ENCODE data around the gene FBXL7. TPM values are rescaled to one million over a fixed set of nuclear protein-coding genes. Genes with fewer than 3 reads are reported as not detected.

Gene FBXL7
- polyA plus RNA-seq, 3 donors, result not detected

DNA sequence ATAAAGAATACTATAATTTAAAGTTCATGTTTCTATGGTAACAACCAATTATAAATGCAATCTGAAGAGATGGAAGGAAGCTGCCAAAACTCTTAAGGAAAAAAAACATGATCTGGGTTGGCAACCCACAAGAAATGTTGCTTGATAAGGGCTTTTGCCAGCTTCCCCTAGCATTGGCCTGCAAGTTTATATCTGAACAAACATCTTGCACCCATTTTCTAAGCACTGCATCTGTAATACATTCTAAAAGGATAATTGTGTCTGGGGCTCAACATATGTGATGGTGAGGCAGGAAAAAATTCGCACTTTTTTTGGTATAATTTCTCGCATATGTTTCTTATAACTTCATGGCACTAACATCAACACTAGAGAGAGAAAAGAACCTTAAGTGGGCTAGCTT, 276.4 kb downstream of the FBXL7 start:
- Mint-ChIP-seq H3K9me3 (peaks cover 0 to 9% (median 2%) of the 10 kb centered on the region in 7 donors), H3K4me1 (no peaks in the 10 kb centered on the region), H3K36me3 (no peaks in the 10 kb centered on the region), H3K27me3 (ENCODE audit: low read depth in 3 of 3) (no peaks in the 10 kb centered on the region), H3K27ac (no peak overlapping the region), H3K4me3 (no peak overlapping the region)
- WGBS (ENCODE audit: insufficient coverage), result no CpG with 5 or more reads among the region's 2 CpGs
- Histone ChIP-seq H4K20me1 (ENCODE audit: insufficient read depth, low read length) (no peaks in the 10 kb centered on the region), H3K27me3 (ENCODE audit: control insufficient read depth in 2 of 2, insufficient read depth in 2 of 2, low read length in 2 of 2) (no peaks in the 10 kb centered on the region), H3K4me3 (replicated peaks in 1 of 3; ENCODE audit: low read depth in 2 of 3, low read length in 3 of 3) (no peak overlapping the region), H3K79me2 (ENCODE audit: insufficient read depth, low read length) (no peaks in the 10 kb centered on the region), H3K4me1 (ENCODE audit: control insufficient read depth in 1 of 2, insufficient read depth in 2 of 2, low read length in 2 of 2) (no peaks in the 10 kb centered on the region), H3K4me2 (replicated peaks; ENCODE audit: extremely low read depth, low read length, poor library complexity, severe bottlenecking) (no peak overlapping the region), H2AFZ (ENCODE audit: insufficient read depth, low read depth, low read length, poor library complexity, severe bottlenecking) (no peak overlapping the region), H3K9ac (ENCODE audit: insufficient read depth, low read length, poor library complexity, severe bottlenecking) (no peak overlapping the region), H3K9me3 (replicated peaks in 1 of 2; ENCODE audit: control insufficient read depth in 1 of 2, insufficient read depth in 1 of 2, low read length in 2 of 2) (peaks cover 15 to 21% of the 10 kb centered on the region in 2 donors), H3K36me3 (replicated peaks in 1 of 2; ENCODE audit: control insufficient read depth in 1 of 2, insufficient read depth in 2 of 2, low read length in 2 of 2) (no peaks in the 10 kb centered on the region), H3K27ac (ENCODE audit: low read depth in 1 of 2, low read length in 2 of 2) (no peak overlapping the region)
- TF ChIP-seq, protein P1, sequence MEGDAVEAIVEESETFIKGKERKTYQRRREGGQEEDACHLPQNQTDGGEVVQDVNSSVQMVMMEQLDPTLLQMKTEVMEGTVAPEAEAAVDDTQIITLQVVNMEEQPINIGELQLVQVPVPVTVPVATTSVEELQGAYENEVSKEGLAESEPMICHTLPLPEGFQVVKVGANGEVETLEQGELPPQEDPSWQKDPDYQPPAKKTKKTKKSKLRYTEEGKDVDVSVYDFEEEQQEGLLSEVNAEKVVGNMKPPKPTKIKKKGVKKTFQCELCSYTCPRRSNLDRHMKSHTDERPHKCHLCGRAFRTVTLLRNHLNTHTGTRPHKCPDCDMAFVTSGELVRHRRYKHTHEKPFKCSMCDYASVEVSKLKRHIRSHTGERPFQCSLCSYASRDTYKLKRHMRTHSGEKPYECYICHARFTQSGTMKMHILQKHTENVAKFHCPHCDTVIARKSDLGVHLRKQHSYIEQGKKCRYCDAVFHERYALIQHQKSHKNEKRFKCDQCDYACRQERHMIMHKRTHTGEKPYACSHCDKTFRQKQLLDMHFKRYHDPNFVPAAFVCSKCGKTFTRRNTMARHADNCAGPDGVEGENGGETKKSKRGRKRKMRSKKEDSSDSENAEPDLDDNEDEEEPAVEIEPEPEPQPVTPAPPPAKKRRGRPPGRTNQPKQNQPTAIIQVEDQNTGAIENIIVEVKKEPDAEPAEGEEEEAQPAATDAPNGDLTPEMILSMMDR (IDR thresholded peaks at IDR 0.05), result no peak
- DNase-seq, result no peak
- intact Hi-C loops (cut with micrococcal nuclease), result no loop called here

DNA sequence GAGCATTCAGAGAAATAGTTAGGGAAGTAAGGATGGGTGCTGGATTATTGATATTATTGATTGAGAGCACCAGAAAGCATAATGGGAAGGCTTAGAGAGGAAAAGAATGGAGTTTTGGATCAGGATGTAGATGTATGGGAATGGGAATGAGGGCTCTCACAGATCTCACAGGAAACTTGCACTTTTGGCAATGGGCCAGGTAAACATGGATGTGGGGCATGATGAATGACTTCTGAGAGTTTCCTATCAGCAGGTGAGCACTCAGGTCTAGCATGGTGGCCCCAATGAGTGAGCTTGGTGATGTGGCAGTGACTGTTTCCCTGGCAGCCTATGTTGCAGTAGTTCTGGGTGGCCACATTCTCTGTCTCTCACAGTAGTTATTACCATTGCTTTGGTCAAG, 283.8 kb downstream of the FBXL7 start:
- Histone ChIP-seq H2AFZ (ENCODE audit: insufficient read depth, low read depth, low read length, poor library complexity, severe bottlenecking) (no peak overlapping the region), H3K9me3 (replicated peaks in 1 of 2; ENCODE audit: control insufficient read depth in 1 of 2, insufficient read depth in 1 of 2, low read length in 2 of 2) (peaks cover 9 to 29% of the 10 kb centered on the region in 2 donors), H3K4me1 (ENCODE audit: control insufficient read depth in 1 of 2, insufficient read depth in 2 of 2, low read length in 2 of 2) (no peaks in the 10 kb centered on the region), H3K36me3 (replicated peaks in 1 of 2; ENCODE audit: control insufficient read depth in 1 of 2, insufficient read depth in 2 of 2, low read length in 2 of 2) (no peaks in the 10 kb centered on the region), H3K27me3 (ENCODE audit: control insufficient read depth in 2 of 2, insufficient read depth in 2 of 2, low read length in 2 of 2) (no peaks in the 10 kb centered on the region), H3K4me2 (replicated peaks; ENCODE audit: extremely low read depth, low read length, poor library complexity, severe bottlenecking) (no peak overlapping the region), H3K27ac (ENCODE audit: low read depth in 1 of 2, low read length in 2 of 2) (no peak overlapping the region), H3K79me2 (ENCODE audit: insufficient read depth, low read length) (no peaks in the 10 kb centered on the region), H3K9ac (ENCODE audit: insufficient read depth, low read length, poor library complexity, severe bottlenecking) (no peak overlapping the region), H3K4me3 (replicated peaks in 1 of 3; ENCODE audit: low read depth in 2 of 3, low read length in 3 of 3) (no peak overlapping the region), H4K20me1 (ENCODE audit: insufficient read depth, low read length) (no peaks in the 10 kb centered on the region)
- DNase-seq, result no peak
- Mint-ChIP-seq H3K9me3 (peaks cover 0 to 7% (median 2%) of the 10 kb centered on the region in 7 donors), H3K4me1 (no peaks in the 10 kb centered on the region), H3K4me3 (no peak overlapping the region), H3K27ac (no peak overlapping the region), H3K27me3 (ENCODE audit: low read depth in 3 of 3) (no peaks in the 10 kb centered on the region), H3K36me3 (no peaks in the 10 kb centered on the region)
- TF ChIP-seq, protein P1 (IDR thresholded peaks at IDR 0.05), result no peak
- intact Hi-C loops (cut with micrococcal nuclease), result no loop called here

Measured in CD14-positive monocyte (primary cell).